PC-3 (cell line): ENCODE data around the gene PLXNC1.

Experiments used
- CTCF ChIP-seq: fragments of 300-600 bp; sonication (generic); conservative IDR thresholded peaks from 2 replicates; pipeline ENCODE4 v1.5.1; 2017; ENCODE audit warnings: antibody characterized with exemption, low read depth, mild to moderate bottlenecking, low read length
- EZH2 ChIP-seq: fragments of 300-600 bp; sonication (generic); IDR thresholded peaks from one replicate; pipeline ENCODE4 v1.6.1; 2017; ENCODE audit warnings: antibody characterized with exemption, mild to moderate bottlenecking, low read length; ENCODE audit not compliant: unreplicated experiment
- EZH2phosphoT487 ChIP-seq: fragments of 300-600 bp; sonication (generic); IDR thresholded peaks from 2 replicates; pipeline ENCODE4 v1.6.1; 2018; ENCODE audit warnings: mild to moderate bottlenecking, antibody characterized with exemption, low read length, borderline replicate concordance

DNA sequence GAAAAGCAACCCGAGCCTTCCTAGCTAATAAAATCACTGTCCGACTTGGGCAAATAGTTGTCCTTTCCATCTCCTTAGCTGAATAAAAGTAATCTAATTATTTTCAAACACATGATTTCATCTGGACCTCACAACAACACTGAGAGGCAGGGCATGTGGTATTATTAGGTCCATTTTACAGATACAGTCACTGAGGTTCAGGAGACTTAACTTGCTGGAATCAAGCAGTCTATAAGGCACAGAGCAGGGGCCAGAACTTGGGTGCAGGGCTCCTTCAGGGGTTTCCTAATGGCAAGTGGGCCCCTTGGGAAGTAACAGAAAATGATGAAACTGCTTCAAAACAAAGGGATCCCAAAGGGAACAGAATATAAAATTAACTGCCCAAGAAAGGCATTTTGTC, 15.5 kb downstream of the PLXNC1 start:
- no peak for TF ChIP-seq EZH2phosphoT487
- TF ChIP-seq CTCF, result no peak
- no peak for TF ChIP-seq EZH2
